NCI-H82 (cell line): ENCODE data around the gene PROCA1.
"Not testable (repeated sequence)": the region's sequence is repeated elsewhere in the genome, so short reads cannot be mapped to it uniquely, and the experiment has no call there.

Experiments
- DNase-seq: peaks from one replicate; lab custom pipeline; 2025; lab: John Stamatoyannopoulos, UW

The PROCA1 gene

DNA sequence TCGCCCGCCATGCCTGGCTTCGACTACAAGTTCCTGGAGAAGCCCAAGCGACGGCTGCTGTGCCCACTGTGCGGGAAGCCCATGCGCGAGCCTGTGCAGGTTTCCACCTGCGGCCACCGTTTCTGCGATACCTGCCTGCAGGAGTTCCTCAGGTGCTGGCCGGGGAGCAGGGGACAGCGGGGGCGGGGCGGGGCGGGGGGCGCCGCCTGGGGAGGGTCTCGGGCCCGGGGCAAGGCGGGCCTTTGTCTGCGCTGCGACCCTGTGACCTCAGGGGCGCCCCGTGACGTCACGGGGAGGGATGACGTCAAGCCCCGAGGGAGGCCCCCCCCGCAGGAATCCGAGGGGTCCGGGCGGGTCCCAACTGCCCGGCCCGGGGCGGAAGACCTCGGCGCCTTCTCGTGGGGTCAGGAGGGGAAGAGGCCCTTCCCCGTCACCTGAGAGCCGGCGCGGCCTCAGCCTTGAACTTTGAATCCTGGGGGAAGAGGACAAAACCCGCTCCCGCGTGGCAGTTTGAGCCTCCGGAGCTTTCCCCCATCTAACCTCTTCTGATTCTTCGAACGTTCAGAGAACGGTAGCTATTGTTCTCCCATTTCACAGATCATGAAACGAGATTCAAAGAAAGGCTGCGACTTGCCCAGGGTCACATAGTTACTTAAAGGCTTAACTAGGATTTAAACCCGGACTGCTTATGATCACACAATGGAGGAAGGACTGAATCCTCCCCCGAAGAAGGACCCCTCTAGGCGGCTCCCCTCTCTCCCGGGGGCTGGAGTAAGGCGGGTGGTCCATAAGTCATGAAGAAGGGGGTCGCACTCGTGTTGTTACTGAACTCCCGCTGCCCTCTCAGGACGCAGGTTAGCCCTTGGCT, 32.6 kb upstream of the PROCA1 start:
- peak; percentile 77 for DNase-seq

DNA sequence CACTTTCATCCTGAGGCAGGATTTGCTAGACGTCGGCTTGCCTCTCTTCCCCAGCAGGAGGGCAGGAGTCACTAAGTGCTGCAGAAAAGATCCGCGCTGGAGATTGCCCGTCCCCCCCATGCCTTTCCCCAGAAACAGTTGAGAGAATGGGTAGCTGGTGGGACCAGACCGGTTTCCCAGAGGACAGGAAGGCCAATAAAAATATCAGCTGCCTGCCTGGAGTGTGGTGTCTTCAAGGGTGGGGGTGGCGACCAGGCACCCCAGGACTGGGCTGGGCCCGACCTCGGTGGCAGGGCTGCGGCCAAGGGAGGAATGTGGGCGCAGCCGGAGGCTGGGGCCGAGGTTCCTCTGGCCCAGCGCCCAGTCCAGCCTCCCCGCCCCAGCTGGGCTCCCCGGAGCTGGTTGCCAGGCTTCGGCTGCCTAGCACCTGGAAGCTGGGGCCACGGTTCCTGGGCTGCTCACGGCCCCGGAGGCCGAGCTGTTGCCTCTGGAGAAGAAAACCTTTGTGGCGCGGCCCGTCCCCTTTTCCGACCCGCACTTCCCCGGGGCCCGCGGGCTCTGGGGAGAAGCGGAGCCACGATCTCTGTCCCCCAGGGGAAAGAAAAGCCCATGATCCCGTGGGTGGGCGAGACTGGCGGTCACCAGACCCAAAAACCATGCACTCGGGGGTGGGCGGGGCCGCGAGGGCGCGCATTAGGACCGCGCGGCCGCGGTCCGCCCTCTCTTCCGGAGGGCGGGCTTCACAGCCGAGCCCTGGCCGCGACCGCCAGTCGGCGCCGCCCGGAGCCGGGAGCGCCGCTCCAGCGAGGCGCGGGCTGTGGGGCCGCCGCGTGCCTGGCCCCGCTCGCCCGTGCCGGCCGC, 31.8 kb upstream of the PROCA1 start, which contains the start of gene TRAF4:
TSS of gene TRAF4 (plus strand) at position 769 of the 861 bp plus-strand sequence. CDS start 102 bp downstream, outside the sequence.
- peak; percentile 94 for DNase-seq

DNA sequence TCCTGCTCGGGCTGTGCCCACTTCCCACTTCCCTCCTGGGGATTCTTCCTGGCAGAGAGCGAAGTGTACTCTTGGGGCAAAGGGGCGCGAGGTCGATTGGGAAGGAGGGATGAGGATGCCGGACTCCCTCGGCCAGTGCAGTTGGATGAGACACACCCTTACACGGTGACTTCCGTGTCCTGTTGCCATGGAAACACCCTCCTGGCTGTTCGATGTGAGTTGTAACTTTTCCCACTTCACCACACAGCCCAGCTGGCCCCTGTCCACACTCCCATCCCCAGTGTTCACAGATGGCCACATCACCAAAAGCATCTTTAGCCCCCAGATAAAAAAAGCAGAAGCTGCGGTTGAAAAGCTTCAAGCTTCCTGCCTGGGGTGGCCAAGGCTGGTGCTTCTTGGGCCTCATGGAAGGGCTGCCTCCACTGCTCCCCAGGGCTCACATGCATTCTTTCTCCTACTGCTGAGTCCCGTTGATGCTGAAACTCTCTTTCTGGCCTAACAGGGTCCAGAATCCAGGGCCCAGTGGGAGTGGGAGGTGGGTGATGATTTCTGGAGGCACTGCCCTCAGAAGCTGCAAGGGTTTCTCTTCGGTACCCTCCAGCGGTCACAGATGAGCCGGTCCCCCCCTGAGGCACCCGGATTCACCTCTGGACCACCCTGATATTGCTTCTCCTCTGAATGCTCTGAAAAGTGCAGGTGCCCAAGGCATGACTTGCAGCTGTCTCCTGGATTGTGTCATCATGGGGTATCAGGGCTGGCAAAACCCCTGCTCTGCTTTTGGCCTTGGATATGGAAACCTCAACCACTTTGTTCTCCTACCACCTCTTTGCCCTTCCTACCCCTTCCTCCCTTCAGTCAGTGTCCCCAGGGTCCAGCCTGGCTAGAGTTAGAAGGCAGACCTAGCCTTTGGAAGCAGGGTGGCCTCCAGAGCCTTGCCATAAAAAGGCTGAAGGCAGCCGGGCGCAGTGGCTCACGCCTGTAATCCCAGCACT, 30.0 kb upstream of the PROCA1 start:
- DNase-seq, result no peak

DNA sequence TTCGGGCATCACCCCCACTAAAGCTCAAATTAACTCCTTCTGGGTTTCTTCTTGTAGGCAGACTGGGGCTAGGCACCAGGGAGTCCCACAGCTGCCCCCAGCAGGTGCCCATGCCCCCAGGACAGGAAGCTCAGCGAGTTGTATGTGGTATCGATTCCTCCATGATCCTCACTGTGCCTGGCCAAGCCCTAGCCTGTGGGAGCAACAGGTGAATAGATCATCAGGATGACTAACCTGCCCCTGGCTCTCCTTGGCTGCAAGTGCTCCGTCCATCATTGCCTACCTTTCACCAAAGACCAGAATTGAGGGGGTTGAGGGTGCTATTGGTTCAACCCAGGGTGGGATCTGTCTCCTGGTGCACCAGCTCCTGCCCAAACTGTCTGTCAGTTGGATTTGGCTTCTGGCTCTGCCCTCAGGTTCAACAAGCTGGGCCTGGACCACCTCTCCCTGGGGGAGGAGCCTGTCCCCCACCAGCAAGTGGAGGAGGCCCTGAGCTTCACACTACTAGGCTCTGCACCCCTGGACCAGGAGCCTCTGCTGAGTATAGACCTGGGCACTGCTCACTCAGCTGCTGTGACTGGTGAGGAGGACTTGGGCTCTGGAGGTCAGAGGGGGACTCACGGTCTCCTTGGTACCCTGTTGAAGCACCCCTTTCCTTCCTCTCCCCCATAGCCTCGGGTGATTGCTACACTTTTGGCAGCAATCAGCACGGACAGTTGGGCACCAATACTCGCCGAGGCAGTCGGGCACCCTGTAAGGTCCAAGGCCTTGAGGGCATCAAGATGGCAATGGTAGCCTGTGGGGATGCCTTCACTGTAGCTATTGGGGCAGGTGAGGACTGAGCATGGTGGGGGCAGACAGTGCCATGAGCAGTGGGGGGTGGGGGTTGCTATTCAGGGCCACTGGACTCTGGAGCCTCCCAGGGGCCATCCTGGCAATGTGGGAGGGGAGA, 29.0 kb upstream of the PROCA1 start:
- no peak for DNase-seq

DNA sequence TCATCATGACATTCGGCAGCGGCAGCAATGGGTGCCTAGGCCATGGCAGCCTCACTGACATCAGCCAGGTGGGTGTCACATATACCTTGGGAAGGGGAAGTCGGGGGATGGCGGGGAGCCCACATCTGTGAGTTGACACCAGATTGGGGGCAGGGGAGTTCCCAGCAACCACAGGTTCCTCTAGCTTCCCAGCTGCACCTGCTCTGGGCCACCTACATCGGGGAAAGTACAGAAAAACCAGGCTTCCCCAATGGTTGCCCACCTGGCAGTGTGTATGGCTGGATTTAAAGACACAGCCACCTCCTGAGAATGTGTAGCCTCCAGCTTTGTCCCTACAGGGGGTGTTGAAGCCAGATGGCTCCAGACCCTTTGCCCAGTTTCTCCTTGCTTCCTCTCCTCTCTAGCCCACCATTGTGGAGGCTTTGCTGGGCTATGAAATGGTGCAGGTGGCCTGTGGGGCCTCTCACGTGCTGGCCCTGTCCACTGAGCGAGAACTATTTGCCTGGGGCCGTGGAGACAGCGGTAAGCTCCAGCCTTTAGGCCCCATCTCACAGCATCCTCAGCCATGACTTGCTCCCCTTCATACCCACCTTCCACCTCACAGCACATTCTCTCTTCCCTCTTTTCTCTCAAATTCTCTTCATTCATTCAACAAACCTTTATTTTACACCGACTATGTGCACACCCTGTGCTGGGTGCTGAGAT, 27.1 kb upstream of the PROCA1 start:
- no peak for DNase-seq

DNA sequence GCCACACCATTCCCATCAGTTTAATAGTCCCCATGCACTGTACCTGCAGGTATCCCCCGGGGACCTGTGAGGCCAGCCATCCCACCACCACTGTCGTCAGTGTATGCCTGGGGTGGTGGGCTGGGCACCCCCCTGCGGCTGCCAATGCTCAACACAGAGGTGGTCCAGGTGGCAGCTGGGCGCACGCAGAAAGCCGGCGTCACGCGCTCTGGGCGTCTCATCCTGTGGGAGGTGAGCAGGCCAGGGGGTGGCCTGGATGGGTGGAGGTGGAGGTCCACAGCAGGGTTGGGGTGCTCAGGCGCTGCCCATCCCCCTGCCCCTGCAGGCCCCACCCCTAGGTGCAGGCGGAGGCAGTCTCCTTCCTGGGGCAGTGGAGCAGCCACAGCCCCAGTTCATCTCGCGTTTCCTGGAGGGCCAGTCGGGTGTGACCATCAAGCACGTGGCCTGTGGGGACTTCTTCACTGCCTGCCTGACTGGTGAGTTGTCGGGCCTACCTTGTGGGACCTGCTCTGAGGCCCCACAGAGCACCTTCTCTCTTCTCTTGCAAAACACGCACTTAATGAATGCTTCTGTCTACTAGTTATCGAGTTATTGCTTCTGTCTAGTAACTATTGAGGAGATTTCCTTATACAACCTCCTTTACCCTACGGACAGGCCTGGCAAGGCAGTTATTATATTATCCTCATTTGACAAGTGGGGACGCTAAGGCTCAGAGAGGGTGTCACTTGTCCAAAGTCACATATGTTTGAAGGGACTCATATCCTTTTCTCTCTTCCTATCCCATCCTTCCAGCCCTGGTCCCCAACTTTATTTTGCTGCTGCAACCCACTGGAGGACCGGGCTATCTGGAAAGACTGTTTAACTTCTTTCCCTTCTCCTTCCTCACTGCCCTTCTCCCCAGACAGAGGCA, 26.3 kb upstream of the PROCA1 start:
- DNase-seq, result no peak

DNA sequence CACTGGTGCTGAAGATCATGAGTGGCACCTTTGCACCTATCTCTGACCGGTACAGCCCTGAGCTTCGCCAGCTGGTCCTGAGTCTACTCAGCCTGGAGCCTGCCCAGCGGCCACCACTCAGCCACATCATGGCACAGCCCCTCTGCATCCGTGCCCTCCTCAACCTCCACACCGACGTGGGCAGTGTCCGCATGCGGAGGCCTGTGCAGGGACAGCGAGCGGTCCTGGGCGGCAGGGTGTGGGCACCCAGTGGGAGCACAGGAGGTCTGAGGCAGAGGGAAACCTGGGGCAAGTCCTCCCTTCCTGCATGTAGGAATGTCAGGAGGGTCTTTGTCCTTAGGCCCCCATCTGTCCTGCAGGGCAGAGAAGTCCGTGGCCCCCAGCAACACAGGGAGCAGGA, 25.6 kb upstream of the PROCA1 start:
- DNase-seq, result no peak

DNA sequence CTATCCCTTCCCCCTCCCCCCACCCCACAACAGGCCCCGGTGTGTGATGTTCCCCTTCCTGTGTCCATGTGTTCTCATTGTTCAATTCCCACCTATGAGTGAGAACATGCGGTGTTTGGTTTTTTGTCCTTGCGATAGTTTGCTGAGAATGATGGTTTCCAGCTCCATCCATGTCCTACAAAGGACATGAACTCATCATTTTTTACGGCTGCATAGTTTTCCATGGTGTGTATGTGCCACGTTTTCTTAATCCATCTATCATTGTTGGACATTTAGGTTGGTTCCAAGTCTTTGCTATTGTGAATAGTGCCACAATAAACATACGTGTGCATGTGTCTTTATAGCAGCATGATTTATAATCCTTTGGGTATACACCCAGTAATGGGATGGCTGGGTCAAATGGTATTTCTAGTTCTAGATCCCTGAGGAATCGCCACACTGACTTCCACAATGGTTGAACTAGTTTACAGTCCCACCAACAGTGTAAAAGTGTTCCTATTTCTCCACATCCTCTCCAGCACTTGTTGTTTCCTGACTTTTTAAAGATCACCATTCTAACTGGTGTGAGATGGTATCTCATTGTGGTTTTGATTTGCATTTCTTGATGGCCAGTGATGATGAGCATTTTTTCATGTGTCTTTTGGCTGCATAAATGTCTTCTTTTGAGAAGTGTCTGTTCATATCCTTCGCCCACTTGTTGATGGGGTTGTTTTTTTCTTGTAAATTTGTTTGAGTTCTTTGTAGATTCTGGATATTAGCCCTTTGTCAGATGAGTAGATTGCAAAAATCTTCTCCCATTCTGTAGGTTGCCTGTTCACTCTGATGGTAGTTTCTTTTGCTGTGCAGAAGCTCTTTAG, 24.5 kb upstream of the PROCA1 start:
- DNase-seq, result not testable (repeated sequence)

DNA sequence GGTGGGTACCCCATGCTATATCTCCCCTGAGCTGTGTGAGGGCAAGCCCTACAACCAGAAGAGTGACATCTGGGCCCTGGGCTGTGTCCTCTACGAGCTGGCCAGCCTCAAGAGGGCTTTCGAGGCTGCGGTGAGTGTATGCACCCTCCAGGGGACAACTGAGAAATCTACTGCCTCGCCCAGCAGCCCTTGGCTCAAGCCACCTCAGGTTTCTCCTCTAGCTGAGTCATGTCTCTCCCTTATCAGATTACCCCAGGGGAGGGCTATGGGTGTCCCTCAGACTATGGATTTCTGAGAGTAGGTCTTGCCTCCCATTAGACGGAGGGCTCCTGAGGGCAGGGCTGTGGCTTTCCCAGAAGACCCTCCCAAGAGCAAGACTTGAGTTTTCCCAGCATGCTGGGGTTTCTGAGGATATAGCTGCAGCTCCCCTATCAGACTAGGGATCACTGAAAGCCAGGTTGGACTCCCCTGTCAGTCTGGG, 23.6 kb upstream of the PROCA1 start:
- no peak for DNase-seq

DNA sequence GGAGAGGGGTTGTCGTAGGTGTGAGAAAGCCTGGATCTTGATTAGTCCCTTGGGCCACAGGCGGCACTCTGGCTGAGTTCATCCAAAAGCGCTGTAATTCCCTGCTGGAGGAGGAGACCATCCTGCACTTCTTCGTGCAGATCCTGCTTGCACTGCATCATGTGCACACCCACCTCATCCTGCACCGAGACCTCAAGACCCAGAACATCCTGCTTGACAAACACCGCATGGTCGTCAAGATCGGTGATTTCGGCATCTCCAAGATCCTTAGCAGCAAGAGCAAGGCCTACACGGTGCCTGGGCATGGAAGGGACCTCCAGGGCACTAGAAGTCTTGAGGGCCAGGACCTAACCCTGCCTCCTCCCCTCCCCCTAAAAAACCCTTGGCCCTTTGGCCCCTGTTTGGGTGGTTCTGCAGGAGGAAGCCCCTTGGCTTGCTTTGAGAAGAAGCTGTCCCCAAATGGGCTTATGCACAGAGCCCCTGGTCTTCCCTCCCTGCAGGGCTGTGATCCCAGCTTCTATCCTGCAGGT, 23.1 kb upstream of the PROCA1 start:
- DNase-seq, result no peak

DNA sequence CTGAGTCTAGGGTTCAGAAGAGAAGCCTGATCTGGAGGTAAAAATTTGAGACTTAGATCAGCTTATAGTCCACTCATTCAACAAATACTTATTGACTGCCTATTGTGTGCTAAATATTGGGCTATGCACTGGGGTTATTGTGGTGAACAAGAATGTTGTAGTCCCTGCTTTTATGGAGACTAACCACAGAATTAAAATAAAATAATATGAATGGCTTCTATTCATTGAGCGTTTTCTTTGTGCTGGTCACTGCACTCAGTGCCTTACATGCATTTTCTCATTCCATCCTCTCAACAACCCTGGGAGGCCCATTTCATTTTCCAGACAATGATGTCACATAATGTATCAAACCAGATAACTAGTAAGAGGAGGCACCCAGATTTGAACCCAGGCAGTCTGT, 21.7 kb upstream of the PROCA1 start:
- DNase-seq, result no peak

DNA sequence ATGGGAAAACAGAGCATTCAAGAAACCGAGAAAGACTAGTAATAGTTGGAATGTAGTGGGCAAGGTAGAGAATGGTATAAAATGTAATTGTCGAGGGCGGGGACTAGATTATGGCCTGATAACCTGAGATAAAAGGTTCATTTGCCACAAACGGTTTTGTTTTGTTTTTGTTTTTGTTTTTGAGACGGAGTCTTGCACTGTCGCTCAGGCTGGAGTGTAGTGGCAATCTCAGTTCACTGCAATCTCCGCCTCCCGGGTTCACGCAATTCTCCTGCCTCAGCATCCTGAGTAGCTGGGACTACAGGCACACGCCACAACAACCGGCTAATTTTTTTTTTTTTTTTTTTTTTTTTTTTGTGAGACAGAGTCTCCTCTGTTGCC, 18.3 kb upstream of the PROCA1 start:
- DNase-seq, result no peak

DNA sequence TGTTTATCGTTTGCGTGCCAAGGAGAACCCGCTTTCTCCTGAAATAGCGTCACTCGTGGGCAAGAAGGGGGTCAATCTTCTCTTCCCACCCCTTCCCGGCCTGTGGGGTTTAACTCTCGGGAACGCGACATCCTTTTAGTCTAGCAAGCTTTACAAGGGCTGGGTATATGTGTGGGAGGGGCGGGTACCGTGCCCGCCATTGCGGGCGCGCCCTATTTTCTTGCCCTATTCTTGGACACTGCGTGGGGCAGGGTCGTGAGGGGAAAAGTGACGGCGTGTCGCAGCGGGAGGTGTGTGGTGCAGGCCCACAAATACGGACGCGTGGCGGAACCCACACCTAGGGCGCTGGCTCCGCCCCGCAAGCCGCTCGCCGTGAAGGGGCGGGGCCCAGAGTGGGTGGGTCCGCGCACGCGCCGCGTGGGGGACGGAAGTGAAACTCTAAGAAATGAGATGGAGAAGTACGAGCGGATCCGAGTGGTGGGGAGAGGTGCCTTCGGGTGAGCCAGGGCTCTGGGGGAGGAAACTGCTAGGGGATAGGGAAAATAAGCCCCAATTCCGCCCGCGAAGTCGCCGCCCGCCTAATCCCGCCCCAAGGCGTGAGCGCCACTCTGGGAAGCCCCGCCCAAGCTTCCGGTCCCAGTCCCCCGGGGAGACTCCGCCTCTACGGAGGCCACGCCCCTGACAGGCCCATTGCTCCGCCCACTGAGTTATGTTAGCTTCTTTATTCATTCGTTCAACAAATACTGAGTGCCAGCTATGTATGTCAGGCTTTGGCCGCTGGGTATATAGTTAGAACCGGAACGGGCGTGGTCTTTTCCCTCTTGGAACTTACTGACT, 16.9 kb upstream of the PROCA1 start, which contains the start of gene NEK8:
TSS of gene NEK8 (plus strand) at position 425 of the 837 bp plus-strand sequence. CDS start at position 451, 26 bp downstream.
- peak; percentile 98 for DNase-seq

DNA sequence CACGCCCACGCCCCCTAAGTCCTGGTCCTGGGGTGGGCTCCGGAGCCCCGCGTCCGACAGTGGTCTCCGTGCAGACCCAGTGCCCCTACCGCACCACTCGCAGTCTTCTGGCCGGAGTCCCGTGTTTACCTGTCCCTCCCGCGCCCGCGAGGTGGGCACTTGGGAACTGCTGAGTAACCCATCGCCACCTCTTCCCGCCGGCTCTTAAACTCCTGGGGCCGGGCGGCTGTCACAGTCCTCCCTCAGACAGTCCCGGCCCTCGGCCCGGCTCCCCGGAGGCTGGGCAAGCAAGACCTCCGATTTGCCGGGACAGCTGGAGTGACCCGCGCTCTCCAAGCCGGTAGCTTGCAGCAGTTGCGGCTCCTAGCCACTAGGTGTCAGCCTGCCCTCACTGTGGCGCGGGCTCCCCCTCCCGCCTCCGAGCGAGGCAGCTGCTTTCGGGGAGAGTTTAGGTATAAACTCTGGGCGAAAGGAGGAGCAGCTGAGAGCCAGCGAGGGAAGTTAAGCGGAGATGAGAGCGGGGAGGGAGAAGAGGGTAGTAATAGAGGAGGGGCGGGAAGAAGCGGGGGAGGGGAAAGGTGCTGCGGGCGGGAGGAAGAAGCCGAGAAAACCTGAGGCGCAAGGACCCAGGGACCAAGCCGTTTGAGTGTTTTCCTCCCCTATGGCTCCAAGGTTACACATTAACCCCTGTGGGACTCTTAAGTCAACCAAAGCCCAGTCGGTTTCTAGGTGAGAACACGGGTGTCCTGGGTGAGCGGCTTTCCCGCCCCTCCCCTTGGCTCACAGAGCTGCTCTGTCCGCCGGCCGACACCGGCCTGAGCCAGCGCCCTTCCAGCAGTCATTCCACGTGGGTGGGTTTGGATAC, 15.2 kb upstream of the PROCA1 start:
- peak; percentile 99 for DNase-seq

DNA sequence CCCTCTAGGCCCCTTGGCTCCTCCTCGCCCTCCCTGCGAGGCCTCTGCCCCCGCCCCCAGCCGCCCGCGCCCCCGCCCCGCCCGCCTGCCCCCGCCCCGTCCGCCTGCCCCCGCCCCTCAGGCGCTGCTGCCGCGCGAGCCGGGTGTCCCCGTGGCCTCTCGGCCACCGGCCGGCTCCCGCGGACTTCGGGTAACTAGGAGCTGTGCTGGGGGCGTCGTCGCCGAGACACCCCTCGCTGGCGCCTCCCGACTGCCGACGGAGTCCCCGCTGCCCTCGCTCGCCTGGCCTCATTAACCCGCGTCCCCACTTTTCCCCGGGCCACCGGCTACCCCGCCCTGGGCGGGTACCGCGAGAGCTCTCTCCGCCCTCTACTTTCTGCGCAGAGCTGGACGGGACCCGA, 14.5 kb upstream of the PROCA1 start, which contains the start of gene TLCD1:
TSS of gene TLCD1 (minus strand) at position 8 of the 401 bp plus-strand sequence. CDS start 136 bp downstream, outside the sequence.
- DNase-seq, result peak; percentile 90
